Panc1 (cell line): Measurements from ENCODE around the gene GDF11. TPM values are rescaled to one million over a fixed set of nuclear protein-coding genes. Genes with fewer than 3 reads are reported as not detected.

Experiments
- ATAC-seq: fragments of 200-7000 bp; cut with Tn5 transposase; 2 replicates; pipeline ENCODE4 v1.9.1; 2020; ENCODE audit warnings: mild to moderate bottlenecking, moderate library complexity
- BruUV-seq: library from RNA; stranded (reverse); fragments of 400-500 nt; replicated peaks from 2 replicates; lab custom pipeline; 2021; lab: Mats Ljungman, UMichigan
- CTCF ChIA-PET: fragments of 300-600 bp; sonication (Branson Sonifier 250); formaldehyde crosslinking; loops from one replicate; lab custom pipeline; 2022; ENCODE audit warnings: antibody characterized with exemption; lab: Charles Lee
- POLR2A ChIA-PET: fragments of 300-600 bp; sonication (Branson Sonifier 250); formaldehyde crosslinking; loops from one replicate; lab custom pipeline; 2022; ENCODE audit warnings: antibody characterized with exemption; lab: Charles Lee
- DNase-seq: peaks from one replicate; pipeline ENCODE4 v3.0.0-alpha.2; 2010; ENCODE audit warnings: low read depth, low spot score
- H3K27ac ChIP-seq: 2 replicates; pipeline ENCODE4 v1.5.1; 2011; ENCODE audit warnings: mild to moderate bottlenecking, low read length, inconsistent platforms
- H3K27me3 ChIP-seq: fragments of 200-500 bp; sonication (Bioruptor generic); 2 replicates; pipeline ENCODE4 v1.6.0; 2014; ENCODE audit warnings: low read length, inconsistent platforms; ENCODE audit not compliant: control insufficient read depth, insufficient read depth
- H3K36me3 ChIP-seq: fragments of 200-500 bp; sonication (Bioruptor generic); 2 replicates; pipeline ENCODE4 v1.5.1; 2014; ENCODE audit warnings: inconsistent platforms, mild to moderate bottlenecking, low read length, moderate library complexity; ENCODE audit not compliant: control insufficient read depth, insufficient read depth
- H3K4me1 ChIP-seq: 2 replicates; pipeline ENCODE4 v1.5.1; 2011; ENCODE audit warnings: inconsistent platforms, mild to moderate bottlenecking, low read length, moderate library complexity; ENCODE audit not compliant: control insufficient read depth, insufficient read depth
- H3K4me3 ChIP-seq, 2 experiments: 2 replicates each; pipeline ENCODE4 v1.5.1; 2011 to 2012; ENCODE audit warnings: low read depth in 2 of 2, low read length in 2 of 2, mild to moderate bottlenecking in 2 of 2, inconsistent platforms in 1 of 2, moderate library complexity in 1 of 2
- H3K9me3 ChIP-seq: fragments of 200-500 bp; sonication (Bioruptor generic); 2 replicates; pipeline ENCODE4 v1.5.1; 2014; ENCODE audit warnings: low read depth, mild to moderate bottlenecking, inconsistent platforms, low read length, moderate library complexity; ENCODE audit not compliant: control insufficient read depth, insufficient read depth
- POLR2AphosphoS5 ChIP-seq: IDR thresholded peaks from 2 replicates; pipeline ENCODE4 v1.6.1; 2012; ENCODE audit warnings: mild to moderate bottlenecking, low read depth, low read length, moderate library complexity
- SIN3A ChIP-seq: IDR thresholded peaks from 2 replicates; pipeline ENCODE4 v1.6.1; 2012; ENCODE audit warnings: low read depth, mild to moderate bottlenecking, low read length, moderate library complexity, borderline replicate concordance; ENCODE audit not compliant: insufficient read depth
- TCF7L2 ChIP-seq: IDR thresholded peaks from 2 replicates; pipeline ENCODE4 v1.6.1; 2011; ENCODE audit warnings: mild to moderate bottlenecking, low read depth, low read length, inconsistent platforms
- in situ Hi-C: cut with HindIII; loops from 2 replicates; pipeline ENCODE4 v1.10.0; 2016; ENCODE audit warnings: low sequenced_read_pairs, low pct_unique_long_range_greater_than_20kb
- intact Hi-C: fragments of 100-400 bp; cut with micrococcal nuclease; formaldehyde crosslinking; loops from one replicate; pipeline ENCODE4 v1.10.0; 2022; ENCODE audit not compliant: unreplicated experiment
- total RNA-seq: library from RNA; stranded (reverse); gene quantifications from one replicate; pipeline ENCODE4 v1.2.1, GENCODE V29; 2021; ENCODE audit not compliant: unreplicated experiment
- TF ChIP-seq, protein P1 (sequence below), 2 experiments: IDR thresholded peaks; 2 replicates each; pipeline ENCODE4 v1.6.1; 2011 to 2012; ENCODE audit warnings: low read depth in 2 of 2, control low read depth in 1 of 2, low read length in 1 of 2, mild to moderate bottlenecking in 1 of 2, moderate library complexity in 1 of 2; ENCODE audit not compliant: insufficient read depth in 1 of 2
- TF ChIP-seq, protein P2 (sequence below): fragments of 450-650 bp; IDR thresholded peaks from 2 replicates; pipeline ENCODE4 v1.5.1; 2017; ENCODE audit warnings: mild to moderate bottlenecking

Gene GDF11
- total RNA-seq, 1 experiment from 2014 or later = 11.8 TPM

- Histone ChIP-seq H3K27ac (peak within 1 kb of the TSS; percentile 94), H3K27me3 (no peaks in the 10 kb centered on the region), H3K4me3 (peak within 1 kb of the TSS; percentile 72 to 76), H3K36me3 (peaks cover 8% of the 10 kb centered on the region), H3K9me3 (no peaks in the 10 kb centered on the region), H3K4me1 (peaks cover 31% of the 10 kb centered on the region)
- ChIA-PET POLR2A (interaction anchor here (0.6 to 1.3 kb wide), 4 partner anchors 8 to 341 kb away, joined by 3 to 11 read pairs (median 4); partner anchors contain the start of gene BLOC1S1), CTCF (interaction anchor here (0.6 to 1.5 kb wide), 2 partner anchors 9 to 267 kb away, joined by 5 to 11 read pairs; no protein-coding TSS in a partner anchor)
- no TSS peak for BruUV-seq
- ATAC-seq (peak; percentile 88), DNase-seq (peak; percentile 67)
- TF ChIP-seq, protein P1, sequence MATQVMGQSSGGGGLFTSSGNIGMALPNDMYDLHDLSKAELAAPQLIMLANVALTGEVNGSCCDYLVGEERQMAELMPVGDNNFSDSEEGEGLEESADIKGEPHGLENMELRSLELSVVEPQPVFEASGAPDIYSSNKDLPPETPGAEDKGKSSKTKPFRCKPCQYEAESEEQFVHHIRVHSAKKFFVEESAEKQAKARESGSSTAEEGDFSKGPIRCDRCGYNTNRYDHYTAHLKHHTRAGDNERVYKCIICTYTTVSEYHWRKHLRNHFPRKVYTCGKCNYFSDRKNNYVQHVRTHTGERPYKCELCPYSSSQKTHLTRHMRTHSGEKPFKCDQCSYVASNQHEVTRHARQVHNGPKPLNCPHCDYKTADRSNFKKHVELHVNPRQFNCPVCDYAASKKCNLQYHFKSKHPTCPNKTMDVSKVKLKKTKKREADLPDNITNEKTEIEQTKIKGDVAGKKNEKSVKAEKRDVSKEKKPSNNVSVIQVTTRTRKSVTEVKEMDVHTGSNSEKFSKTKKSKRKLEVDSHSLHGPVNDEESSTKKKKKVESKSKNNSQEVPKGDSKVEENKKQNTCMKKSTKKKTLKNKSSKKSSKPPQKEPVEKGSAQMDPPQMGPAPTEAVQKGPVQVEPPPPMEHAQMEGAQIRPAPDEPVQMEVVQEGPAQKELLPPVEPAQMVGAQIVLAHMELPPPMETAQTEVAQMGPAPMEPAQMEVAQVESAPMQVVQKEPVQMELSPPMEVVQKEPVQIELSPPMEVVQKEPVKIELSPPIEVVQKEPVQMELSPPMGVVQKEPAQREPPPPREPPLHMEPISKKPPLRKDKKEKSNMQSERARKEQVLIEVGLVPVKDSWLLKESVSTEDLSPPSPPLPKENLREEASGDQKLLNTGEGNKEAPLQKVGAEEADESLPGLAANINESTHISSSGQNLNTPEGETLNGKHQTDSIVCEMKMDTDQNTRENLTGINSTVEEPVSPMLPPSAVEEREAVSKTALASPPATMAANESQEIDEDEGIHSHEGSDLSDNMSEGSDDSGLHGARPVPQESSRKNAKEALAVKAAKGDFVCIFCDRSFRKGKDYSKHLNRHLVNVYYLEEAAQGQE (IDR thresholded peaks at IDR 0.05; ENCODE audit: insufficient read depth in 1 of 2, low read depth in 2 of 2, low read length in 1 of 2) = no peak
- TF ChIP-seq SIN3A (peak; percentile 87; the same call in 1 of the 2 replicates), TCF7L2 (no peak), POLR2AphosphoS5 (peak; percentile 63; the same call in 1 of the 2 replicates)
- TF ChIP-seq, protein P2, sequence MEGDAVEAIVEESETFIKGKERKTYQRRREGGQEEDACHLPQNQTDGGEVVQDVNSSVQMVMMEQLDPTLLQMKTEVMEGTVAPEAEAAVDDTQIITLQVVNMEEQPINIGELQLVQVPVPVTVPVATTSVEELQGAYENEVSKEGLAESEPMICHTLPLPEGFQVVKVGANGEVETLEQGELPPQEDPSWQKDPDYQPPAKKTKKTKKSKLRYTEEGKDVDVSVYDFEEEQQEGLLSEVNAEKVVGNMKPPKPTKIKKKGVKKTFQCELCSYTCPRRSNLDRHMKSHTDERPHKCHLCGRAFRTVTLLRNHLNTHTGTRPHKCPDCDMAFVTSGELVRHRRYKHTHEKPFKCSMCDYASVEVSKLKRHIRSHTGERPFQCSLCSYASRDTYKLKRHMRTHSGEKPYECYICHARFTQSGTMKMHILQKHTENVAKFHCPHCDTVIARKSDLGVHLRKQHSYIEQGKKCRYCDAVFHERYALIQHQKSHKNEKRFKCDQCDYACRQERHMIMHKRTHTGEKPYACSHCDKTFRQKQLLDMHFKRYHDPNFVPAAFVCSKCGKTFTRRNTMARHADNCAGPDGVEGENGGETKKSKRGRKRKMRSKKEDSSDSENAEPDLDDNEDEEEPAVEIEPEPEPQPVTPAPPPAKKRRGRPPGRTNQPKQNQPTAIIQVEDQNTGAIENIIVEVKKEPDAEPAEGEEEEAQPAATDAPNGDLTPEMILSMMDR = no peak
- intact Hi-C loops = loop anchor here (5.0 to 10.0 kb wide), 2 partner anchors 198 to 534 kb away; partner anchors contain the start of gene PYM1
- in situ Hi-C loops = no loop called here
Measured at GRCh38 chr12:55728939-55729818, 13.7 kb upstream of the GDF11 start, which contains the start of gene CD63. CD63 (minus strand) TSS chr12:55729009; CDS start chr12:55728341, 668 bp downstream.

GRCh38 chr12:55729819-55730818, 12.8 kb upstream of the GDF11 start:
- Histone ChIP-seq H3K9me3 (no peaks in the 10 kb centered on the region), H3K27ac (peak overlapping the region; percentile 94), H3K36me3 (peaks cover 6% of the 10 kb centered on the region), H3K4me1 (peaks cover 28% of the 10 kb centered on the region), H3K4me3 (peak overlapping the region; percentile 72 to 76), H3K27me3 (no peaks in the 10 kb centered on the region)
- BruUV-seq = TSS peak; percentile 94
- ChIA-PET POLR2A (interaction anchor here (0.7 to 1.3 kb wide), 2 partner anchors 8 to 9 kb away, joined by 3 to 5 read pairs; no protein-coding TSS in a partner anchor), CTCF (interaction anchor here (0.6 to 1.5 kb wide), 5 partner anchors 8 to 266 kb away, joined by 3 to 15 read pairs (median 5); a partner anchor contains a TSS)
- intact Hi-C loops = loop anchor here (5.0 to 10.0 kb wide), 2 partner anchors 197 to 535 kb away; partner anchors contain the start of gene PYM1
- in situ Hi-C loops = no loop called here
- ATAC-seq (peak; percentile 17), DNase-seq (no peak)
- no peak for TF ChIP-seq POLR2AphosphoS5
- no peak for TF ChIP-seq SIN3A
- TF ChIP-seq, protein P1 (IDR thresholded peaks at IDR 0.05; ENCODE audit: insufficient read depth in 1 of 2, low read depth in 2 of 2, low read length in 1 of 2) = no peak
- TF ChIP-seq TCF7L2 = no peak
- TF ChIP-seq, protein P2 = no peak
